ENCODE data around the gene SVIL.

DNA sequence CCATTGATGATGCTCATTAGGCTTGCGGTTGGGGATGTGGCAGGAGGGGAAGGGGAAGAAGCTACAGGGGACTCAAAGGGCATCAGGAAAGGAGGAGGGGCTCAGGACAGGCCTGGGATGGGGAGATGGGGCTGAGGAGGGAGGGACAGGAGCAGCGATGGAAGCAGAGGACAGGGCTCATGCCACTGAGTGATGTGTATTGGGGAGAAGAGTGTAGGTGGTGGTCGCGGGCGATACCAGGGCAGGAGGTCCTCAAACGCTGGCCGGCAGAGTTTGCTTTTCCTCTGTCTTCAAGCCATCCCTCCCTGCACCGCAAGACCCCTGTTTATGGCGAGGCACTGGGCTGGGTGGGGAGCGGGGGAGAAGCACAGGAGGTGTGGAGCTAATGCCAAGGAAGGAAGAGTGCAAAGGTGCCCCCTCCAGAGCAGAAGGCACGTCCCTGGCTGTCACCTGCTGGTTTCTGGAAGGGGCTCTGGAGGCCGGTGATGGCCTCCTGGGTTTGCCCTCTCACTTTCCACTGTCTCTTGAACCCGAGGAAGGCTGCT lies 134.7 kb downstream of the SVIL start:
- TF ChIP-seq, protein P1, sequence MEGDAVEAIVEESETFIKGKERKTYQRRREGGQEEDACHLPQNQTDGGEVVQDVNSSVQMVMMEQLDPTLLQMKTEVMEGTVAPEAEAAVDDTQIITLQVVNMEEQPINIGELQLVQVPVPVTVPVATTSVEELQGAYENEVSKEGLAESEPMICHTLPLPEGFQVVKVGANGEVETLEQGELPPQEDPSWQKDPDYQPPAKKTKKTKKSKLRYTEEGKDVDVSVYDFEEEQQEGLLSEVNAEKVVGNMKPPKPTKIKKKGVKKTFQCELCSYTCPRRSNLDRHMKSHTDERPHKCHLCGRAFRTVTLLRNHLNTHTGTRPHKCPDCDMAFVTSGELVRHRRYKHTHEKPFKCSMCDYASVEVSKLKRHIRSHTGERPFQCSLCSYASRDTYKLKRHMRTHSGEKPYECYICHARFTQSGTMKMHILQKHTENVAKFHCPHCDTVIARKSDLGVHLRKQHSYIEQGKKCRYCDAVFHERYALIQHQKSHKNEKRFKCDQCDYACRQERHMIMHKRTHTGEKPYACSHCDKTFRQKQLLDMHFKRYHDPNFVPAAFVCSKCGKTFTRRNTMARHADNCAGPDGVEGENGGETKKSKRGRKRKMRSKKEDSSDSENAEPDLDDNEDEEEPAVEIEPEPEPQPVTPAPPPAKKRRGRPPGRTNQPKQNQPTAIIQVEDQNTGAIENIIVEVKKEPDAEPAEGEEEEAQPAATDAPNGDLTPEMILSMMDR (IDR thresholded peaks at IDR 0.05; ENCODE audit: poor library complexity, severe bottlenecking): no peak
- TF ChIP-seq EP300 (conservative IDR thresholded peaks at IDR 0.05; ENCODE audit: poor library complexity, severe bottlenecking) (no peak), POLR2AphosphoS5 (IDR thresholded peaks at IDR 0.05) (no peak), TAF1 (IDR thresholded peaks at IDR 0.05; ENCODE audit: low read depth) (no peak), EZH2 (IDR thresholded peaks at IDR 0.05; ENCODE audit: borderline replicate concordance, insufficient read depth, low read length, poor library complexity, severe bottlenecking) (no peak), MXI1 (conservative IDR thresholded peaks at IDR 0.05; ENCODE audit: poor library complexity, severe bottlenecking) (no peak)
- TF ChIP-seq, protein P2, sequence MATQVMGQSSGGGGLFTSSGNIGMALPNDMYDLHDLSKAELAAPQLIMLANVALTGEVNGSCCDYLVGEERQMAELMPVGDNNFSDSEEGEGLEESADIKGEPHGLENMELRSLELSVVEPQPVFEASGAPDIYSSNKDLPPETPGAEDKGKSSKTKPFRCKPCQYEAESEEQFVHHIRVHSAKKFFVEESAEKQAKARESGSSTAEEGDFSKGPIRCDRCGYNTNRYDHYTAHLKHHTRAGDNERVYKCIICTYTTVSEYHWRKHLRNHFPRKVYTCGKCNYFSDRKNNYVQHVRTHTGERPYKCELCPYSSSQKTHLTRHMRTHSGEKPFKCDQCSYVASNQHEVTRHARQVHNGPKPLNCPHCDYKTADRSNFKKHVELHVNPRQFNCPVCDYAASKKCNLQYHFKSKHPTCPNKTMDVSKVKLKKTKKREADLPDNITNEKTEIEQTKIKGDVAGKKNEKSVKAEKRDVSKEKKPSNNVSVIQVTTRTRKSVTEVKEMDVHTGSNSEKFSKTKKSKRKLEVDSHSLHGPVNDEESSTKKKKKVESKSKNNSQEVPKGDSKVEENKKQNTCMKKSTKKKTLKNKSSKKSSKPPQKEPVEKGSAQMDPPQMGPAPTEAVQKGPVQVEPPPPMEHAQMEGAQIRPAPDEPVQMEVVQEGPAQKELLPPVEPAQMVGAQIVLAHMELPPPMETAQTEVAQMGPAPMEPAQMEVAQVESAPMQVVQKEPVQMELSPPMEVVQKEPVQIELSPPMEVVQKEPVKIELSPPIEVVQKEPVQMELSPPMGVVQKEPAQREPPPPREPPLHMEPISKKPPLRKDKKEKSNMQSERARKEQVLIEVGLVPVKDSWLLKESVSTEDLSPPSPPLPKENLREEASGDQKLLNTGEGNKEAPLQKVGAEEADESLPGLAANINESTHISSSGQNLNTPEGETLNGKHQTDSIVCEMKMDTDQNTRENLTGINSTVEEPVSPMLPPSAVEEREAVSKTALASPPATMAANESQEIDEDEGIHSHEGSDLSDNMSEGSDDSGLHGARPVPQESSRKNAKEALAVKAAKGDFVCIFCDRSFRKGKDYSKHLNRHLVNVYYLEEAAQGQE (IDR thresholded peaks at IDR 0.05; ENCODE audit: borderline replicate concordance): no peak
